SW 1271 (cell line): Measurements from ENCODE around the gene RAP2C.
"Not testable (repeated sequence)": the region's sequence is repeated elsewhere in the genome, so short reads cannot be mapped to it uniquely, and the experiment has no call there.

Experiments used
- DNase-seq, 2 experiments: peaks; one replicate each; lab custom pipeline; 2025; lab: John Stamatoyannopoulos, UW

The RAP2C gene

GRCh38 chrX:132199941-132200340 lies 19.3 kb downstream of the RAP2C start:
- DNase-seq: no peak

GRCh38 chrX:132193872-132194574 lies 25.2 kb downstream of the RAP2C start:
- no peak for DNase-seq

- DNase-seq: no peak
Measured at GRCh38 chrX:132191938-132192337, 27.3 kb downstream of the RAP2C start.

GRCh38 chrX:132188175-132188574 lies 31.1 kb downstream of the RAP2C start:
- no peak for DNase-seq

- no peak for DNase-seq
Measured at GRCh38 chrX:132187451-132187850, 31.8 kb downstream of the RAP2C start.

- no peak for DNase-seq
Measured at GRCh38 chrX:132184871-132185270, 34.4 kb downstream of the RAP2C start.

- no peak for DNase-seq
Measured at GRCh38 chrX:132181364-132181763, 37.9 kb downstream of the RAP2C start.

GRCh38 chrX:132180929-132181328 lies 38.3 kb downstream of the RAP2C start:
- DNase-seq: no peak

- DNase-seq: no peak
Measured at GRCh38 chrX:132173647-132174046, 45.6 kb downstream of the RAP2C start.

- no peak for DNase-seq
Measured at GRCh38 chrX:132171881-132172280, 47.4 kb downstream of the RAP2C start.

- DNase-seq: no peak
Measured at GRCh38 chrX:132171478-132171877, 47.8 kb downstream of the RAP2C start.

- DNase-seq: no peak
Measured at GRCh38 chrX:132169554-132169953, 49.7 kb downstream of the RAP2C start.

GRCh38 chrX:132165651-132166050 lies 53.6 kb downstream of the RAP2C start:
- no peak for DNase-seq

GRCh38 chrX:132165005-132165404 lies 54.2 kb downstream of the RAP2C start:
- DNase-seq: no peak

GRCh38 chrX:132163094-132163493 lies 56.2 kb downstream of the RAP2C start:
- DNase-seq: not testable (repeated sequence)

- DNase-seq: no peak
Measured at GRCh38 chrX:132153166-132153565, 66.1 kb downstream of the RAP2C start.
